ENCODE results near the gene CNTNAP2.

GRCh38 chr7:146804620-146805019 lies 688.0 kb downstream of the CNTNAP2 start:
- TF ChIP-seq CTCF (IDR thresholded peaks at IDR 0.05) (no peak), POLR2A (IDR thresholded peaks at IDR 0.05) (no peak)

Measured in testis (tissue), 2 donors.